ENCODE measurements around the gene PPP2R5A. TPM values are rescaled to one million over a fixed set of nuclear protein-coding genes. Genes with fewer than 3 reads are reported as not detected.
"Not testable (repeated sequence)": the region's sequence is repeated elsewhere in the genome, so short reads cannot be mapped to it uniquely, and the experiment has no call there.

Gene PPP2R5A
- total RNA-seq, 4 donors from 2014 or later = 38.5 to 48.0 (median 41.7) TPM

DNA sequence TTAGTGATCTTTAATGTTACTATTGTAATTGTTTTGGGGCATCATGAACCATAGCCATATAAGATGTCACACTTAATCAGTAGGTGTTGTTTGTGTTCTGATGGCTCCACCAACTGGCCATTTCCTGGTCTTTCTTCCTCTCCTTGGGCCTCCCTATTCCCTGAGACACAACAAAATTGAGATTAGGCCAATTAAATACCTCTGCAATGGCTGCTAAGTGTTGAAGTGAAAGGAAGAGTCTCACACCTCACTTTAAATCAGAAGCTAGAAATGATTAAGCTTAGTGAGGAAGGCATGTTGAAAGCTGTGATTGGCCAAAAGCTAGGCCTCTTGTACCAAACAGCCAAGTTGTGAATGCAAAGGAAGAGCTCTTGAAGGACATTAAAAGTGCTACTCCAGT, 30.7 kb downstream of the PPP2R5A start:
- Histone ChIP-seq H3K9me3 (peaks cover 0 to 12% (median 0%) of the 10 kb centered on the region in 4 donors), H3K36me3 (peaks cover 0 to 11% (median 0%) of the 10 kb centered on the region in 3 donors), H3K27ac (no peak overlapping the region), H3K4me1 (peaks cover 0 to 19% (median 0%) of the 10 kb centered on the region in 4 donors), H3K4me3 (no peak overlapping the region), H3K27me3 (no peaks in the 10 kb centered on the region)
- TF ChIP-seq, protein P1, sequence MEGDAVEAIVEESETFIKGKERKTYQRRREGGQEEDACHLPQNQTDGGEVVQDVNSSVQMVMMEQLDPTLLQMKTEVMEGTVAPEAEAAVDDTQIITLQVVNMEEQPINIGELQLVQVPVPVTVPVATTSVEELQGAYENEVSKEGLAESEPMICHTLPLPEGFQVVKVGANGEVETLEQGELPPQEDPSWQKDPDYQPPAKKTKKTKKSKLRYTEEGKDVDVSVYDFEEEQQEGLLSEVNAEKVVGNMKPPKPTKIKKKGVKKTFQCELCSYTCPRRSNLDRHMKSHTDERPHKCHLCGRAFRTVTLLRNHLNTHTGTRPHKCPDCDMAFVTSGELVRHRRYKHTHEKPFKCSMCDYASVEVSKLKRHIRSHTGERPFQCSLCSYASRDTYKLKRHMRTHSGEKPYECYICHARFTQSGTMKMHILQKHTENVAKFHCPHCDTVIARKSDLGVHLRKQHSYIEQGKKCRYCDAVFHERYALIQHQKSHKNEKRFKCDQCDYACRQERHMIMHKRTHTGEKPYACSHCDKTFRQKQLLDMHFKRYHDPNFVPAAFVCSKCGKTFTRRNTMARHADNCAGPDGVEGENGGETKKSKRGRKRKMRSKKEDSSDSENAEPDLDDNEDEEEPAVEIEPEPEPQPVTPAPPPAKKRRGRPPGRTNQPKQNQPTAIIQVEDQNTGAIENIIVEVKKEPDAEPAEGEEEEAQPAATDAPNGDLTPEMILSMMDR (IDR thresholded peaks at IDR 0.05) = no peak
- TF ChIP-seq EP300 (IDR thresholded peaks at IDR 0.05) (no peak), POLR2A (IDR thresholded peaks at IDR 0.05) (no peak)
- DNase-seq (ENCODE audit: low spot score in 2 of 2) = no peak

DNA sequence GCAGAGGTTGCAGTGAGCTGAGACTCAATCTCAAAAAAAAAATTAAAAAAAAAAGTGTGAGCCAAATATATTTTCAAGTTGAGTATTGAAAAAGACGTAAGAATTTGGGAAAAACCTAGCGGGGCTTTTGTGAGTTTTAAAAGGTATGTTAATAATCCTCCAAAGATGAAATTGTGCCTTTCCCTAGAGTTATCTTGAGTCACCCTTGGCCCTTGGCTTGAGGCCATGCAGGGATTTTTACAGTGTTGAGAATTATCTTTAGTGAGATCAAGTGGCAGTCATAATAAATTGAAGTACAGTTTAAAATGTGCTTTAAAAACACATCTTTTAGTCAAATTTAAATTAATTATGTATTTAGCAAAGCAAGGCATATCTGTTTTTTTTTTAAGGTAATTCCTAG, 32.7 kb downstream of the PPP2R5A start:
- Histone ChIP-seq H3K9me3 (peaks cover 0 to 2% (median 0%) of the 10 kb centered on the region in 4 donors), H3K27me3 (no peaks in the 10 kb centered on the region), H3K36me3 (peaks cover 0 to 1% (median 0%) of the 10 kb centered on the region in 3 donors), H3K27ac (no peak overlapping the region), H3K4me1 (peaks cover 0 to 18% (median 0%) of the 10 kb centered on the region in 4 donors), H3K4me3 (no peak overlapping the region)
- 83 to 89% methylated on average over 2 of the region's 2 CpGs for WGBS, 2 donors
- TF ChIP-seq, protein P1 (IDR thresholded peaks at IDR 0.05) = no peak
- TF ChIP-seq EP300 (IDR thresholded peaks at IDR 0.05) (no peak), POLR2A (IDR thresholded peaks at IDR 0.05) (no peak)
- no peak for DNase-seq (ENCODE audit: low spot score in 2 of 2)

DNA sequence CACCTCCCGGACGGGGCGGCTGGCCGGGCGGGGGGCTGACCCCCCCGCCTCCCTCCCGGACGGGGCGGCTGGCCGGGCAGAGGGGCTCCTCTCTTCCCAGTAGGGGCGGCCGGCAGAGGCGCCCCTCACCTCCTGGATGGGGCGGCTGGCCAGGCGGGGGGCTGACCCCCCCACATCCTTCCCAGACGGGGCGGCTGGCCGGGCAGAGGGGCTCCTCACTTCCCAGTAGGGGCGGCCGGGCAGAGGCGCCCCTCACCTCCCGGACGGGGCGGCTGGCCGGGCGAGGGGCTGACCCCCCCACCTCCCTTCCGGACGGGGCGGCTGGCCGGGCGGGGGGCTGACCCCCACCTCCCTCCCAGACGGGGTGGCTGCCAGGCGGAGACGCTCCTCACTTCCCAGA, 35.8 kb downstream of the PPP2R5A start:
- H3K27ac ChIP-seq; H3K4me3 ChIP-seq; H3K36me3 ChIP-seq; H3K9me3 ChIP-seq; DNase-seq (ENCODE audit: low spot score in 2 of 2); H3K27me3 ChIP-seq: not testable (repeated sequence)
- WGBS, 2 donors = 96% methylated on average over 5 of the region's 34 CpGs; no CpG with 5 or more reads in 1 of the 2 donors
- H3K4me1 ChIP-seq = peaks cover 0 to 14% (median 0%) of the 10 kb centered on the region in 4 donors

DNA sequence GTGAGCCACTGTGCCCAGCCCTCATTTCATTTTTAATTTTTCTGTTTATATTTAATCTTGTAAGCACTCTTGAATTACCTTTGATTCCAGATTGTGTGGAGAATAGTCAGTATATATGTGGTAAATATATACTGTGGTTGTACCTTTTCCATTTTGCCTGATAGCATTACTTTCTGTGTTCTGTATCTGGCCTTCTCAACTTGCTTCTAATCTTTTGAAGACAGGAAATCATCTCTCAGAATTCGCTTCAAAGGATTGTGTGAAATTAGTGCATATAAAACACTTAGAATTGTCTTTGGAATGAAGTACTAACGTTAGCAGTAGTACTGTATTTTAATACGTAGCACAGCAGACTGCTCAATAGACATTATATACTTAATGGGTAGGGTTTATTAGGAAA, 37.9 kb downstream of the PPP2R5A start:
- no peak overlapping the region for H3K4me3 ChIP-seq
- no peaks in the 10 kb centered on the region for H3K36me3 ChIP-seq
- DNase-seq (ENCODE audit: low spot score in 2 of 2) = no peak
- TF ChIP-seq, protein P1 (IDR thresholded peaks at IDR 0.05) = no peak
- no peak for TF ChIP-seq EP300 (IDR thresholded peaks at IDR 0.05)
- TF ChIP-seq POLR2A (IDR thresholded peaks at IDR 0.05) = no peak
- no peak overlapping the region for H3K27ac ChIP-seq
- no peaks in the 10 kb centered on the region for H3K27me3 ChIP-seq
- peaks cover 0 to 6% (median 1%) of the 10 kb centered on the region in 4 donors for H3K4me1 ChIP-seq
- no peaks in the 10 kb centered on the region for H3K9me3 ChIP-seq
- WGBS, 2 donors = 56 to 78% methylated on average over 3 of the region's 3 CpGs

DNA sequence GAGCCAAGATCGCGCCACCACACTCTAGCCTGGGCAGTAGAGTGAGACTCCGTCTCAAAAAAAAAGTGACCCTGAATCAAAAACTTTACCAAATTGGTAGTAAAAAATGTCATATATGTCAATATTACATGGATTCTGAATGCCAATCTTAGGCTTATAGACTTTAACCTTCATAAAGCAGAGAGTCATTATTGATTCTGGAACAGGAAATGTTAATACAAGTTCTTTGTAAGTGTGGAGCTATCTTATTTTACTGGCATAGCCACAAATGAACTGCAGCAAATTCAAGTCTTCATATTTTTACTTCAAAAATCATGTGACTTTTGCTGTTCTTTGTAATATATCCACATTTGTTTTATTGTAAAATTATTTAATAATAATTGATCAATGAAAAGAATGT, 41.3 kb downstream of the PPP2R5A start:
- no peak for DNase-seq (ENCODE audit: low spot score in 2 of 2)
- no peak for TF ChIP-seq EP300 (IDR thresholded peaks at IDR 0.05)
- TF ChIP-seq, protein P1 (IDR thresholded peaks at IDR 0.05) = no peak
- no peak for TF ChIP-seq POLR2A (IDR thresholded peaks at IDR 0.05)
- Histone ChIP-seq H3K27ac (no peak overlapping the region), H3K27me3 (no peaks in the 10 kb centered on the region), H3K4me1 (peaks cover 0 to 9% (median 4%) of the 10 kb centered on the region in 4 donors), H3K4me3 (no peak overlapping the region), H3K36me3 (peaks cover 0 to 17% (median 0%) of the 10 kb centered on the region in 3 donors), H3K9me3 (no peaks in the 10 kb centered on the region)
- WGBS, 2 donors = 97% methylated on average over 3 of the region's 3 CpGs

DNA sequence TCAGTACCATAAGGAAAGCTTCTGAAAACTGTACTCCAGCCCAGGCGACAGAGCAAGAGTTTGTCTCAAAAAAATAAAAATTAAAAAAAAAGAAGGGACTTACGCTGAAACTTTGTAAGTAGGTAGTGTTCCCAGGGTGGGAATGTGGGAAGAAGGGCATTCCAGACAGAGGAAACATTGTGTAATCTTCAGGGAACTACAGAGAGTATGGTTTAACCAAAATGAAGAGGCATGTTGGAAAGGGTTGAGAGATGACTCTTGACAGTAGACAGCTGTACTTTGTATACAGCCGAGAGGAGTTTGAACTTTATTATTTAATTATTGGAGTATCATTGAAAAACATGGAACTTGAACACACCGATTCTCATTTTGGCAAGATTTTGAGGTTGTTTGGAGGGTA, 43.0 kb downstream of the PPP2R5A start:
- no peak overlapping the region for H3K4me3 ChIP-seq

More for the DNA sequence above, 43.0 kb downstream of the PPP2R5A start:
- no peak overlapping the region for H3K27ac ChIP-seq
- 80 to 83% methylated on average over 4 of the region's 4 CpGs for WGBS, 2 donors
- DNase-seq (ENCODE audit: low spot score in 2 of 2) = no peak
- TF ChIP-seq, protein P1 (IDR thresholded peaks at IDR 0.05) = no peak
- TF ChIP-seq EP300 (IDR thresholded peaks at IDR 0.05) (no peak), POLR2A (IDR thresholded peaks at IDR 0.05) (no peak)
- H3K27me3 ChIP-seq = no peaks in the 10 kb centered on the region
- H3K36me3 ChIP-seq = peaks cover 0 to 23% (median 0%) of the 10 kb centered on the region in 3 donors
- H3K9me3 ChIP-seq = no peaks in the 10 kb centered on the region
- peaks cover 0 to 9% (median 4%) of the 10 kb centered on the region in 4 donors for H3K4me1 ChIP-seq

Measured in tibial nerve (tissue), 4 donors.